ENCODE data around the gene TRIO. TPM values are rescaled to one million over a fixed set of nuclear protein-coding genes. Genes with fewer than 3 reads are reported as not detected.

Gene TRIO
- total and polyA plus RNA-seq, 10 of the 15 experiments (the other 5 are each of a cell fraction or from before 2014, with no cell fraction given), result 5.1 to 96.4 (median 44.6) TPM

DNA sequence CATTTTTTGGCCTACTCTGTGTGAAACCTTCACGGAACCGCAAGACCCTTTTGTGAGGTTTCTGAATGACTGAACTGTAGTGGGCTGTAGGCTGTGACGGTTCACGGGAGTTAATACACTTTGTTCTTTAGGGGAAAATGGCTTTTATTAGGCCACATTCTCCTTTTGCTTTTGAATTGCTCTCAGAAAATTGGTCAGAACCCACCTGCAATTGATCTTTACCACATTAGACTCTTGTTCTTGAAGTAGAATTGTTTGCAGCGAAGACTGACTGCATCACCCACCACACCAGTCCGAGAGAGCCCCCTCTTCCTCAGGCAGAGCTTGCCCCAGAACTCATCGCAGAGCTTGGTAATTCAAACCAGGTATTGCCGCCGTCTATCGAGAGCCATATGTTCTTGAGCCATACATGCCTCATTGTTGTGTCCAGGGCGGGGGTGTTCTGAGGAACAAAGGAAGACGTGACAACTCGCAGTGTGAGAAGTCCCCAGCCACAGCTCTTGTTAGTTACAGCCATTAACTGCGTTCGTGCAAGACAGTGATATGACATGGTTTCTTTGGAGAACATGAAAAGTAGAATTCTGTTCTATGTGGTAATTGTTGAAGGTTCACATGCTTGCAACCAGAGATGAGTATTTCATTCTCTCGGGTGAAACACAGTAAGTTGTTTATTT is 272.0 kb downstream of the TRIO start (continued):
- no peak for TF ChIP-seq ASH2L (IDR thresholded peaks at IDR 0.05; ENCODE audit: borderline replicate concordance, low read depth)
- TF ChIP-seq ZNF384 (IDR thresholded peaks at IDR 0.05; ENCODE audit: borderline replicate concordance, low read depth, low read length), result no peak
- TF ChIP-seq BHLHE40 (IDR thresholded peaks at IDR 0.05; ENCODE audit: borderline replicate concordance in 1 of 2, low read depth in 2 of 2, low read length in 1 of 2), result peak; percentile 67 to 68
- no peak; the same call in 1 of the 2 replicates for TF ChIP-seq SMAD5 (IDR thresholded peaks at IDR 0.05; ENCODE audit: low read depth)
- TF ChIP-seq YY1 (IDR thresholded peaks at IDR 0.05; ENCODE audit: low read depth, low read length), result peak; percentile 80
- TF ChIP-seq, protein P1, sequence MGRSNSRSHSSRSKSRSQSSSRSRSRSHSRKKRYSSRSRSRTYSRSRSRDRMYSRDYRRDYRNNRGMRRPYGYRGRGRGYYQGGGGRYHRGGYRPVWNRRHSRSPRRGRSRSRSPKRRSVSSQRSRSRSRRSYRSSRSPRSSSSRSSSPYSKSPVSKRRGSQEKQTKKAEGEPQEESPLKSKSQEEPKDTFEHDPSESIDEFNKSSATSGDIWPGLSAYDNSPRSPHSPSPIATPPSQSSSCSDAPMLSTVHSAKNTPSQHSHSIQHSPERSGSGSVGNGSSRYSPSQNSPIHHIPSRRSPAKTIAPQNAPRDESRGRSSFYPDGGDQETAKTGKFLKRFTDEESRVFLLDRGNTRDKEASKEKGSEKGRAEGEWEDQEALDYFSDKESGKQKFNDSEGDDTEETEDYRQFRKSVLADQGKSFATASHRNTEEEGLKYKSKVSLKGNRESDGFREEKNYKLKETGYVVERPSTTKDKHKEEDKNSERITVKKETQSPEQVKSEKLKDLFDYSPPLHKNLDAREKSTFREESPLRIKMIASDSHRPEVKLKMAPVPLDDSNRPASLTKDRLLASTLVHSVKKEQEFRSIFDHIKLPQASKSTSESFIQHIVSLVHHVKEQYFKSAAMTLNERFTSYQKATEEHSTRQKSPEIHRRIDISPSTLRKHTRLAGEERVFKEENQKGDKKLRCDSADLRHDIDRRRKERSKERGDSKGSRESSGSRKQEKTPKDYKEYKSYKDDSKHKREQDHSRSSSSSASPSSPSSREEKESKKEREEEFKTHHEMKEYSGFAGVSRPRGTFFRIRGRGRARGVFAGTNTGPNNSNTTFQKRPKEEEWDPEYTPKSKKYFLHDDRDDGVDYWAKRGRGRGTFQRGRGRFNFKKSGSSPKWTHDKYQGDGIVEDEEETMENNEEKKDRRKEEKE (IDR thresholded peaks at IDR 0.05), result no peak
- TF ChIP-seq CBX3 (IDR thresholded peaks at IDR 0.05; ENCODE audit: borderline replicate concordance, low read depth), result no peak
- TF ChIP-seq, protein P2, sequence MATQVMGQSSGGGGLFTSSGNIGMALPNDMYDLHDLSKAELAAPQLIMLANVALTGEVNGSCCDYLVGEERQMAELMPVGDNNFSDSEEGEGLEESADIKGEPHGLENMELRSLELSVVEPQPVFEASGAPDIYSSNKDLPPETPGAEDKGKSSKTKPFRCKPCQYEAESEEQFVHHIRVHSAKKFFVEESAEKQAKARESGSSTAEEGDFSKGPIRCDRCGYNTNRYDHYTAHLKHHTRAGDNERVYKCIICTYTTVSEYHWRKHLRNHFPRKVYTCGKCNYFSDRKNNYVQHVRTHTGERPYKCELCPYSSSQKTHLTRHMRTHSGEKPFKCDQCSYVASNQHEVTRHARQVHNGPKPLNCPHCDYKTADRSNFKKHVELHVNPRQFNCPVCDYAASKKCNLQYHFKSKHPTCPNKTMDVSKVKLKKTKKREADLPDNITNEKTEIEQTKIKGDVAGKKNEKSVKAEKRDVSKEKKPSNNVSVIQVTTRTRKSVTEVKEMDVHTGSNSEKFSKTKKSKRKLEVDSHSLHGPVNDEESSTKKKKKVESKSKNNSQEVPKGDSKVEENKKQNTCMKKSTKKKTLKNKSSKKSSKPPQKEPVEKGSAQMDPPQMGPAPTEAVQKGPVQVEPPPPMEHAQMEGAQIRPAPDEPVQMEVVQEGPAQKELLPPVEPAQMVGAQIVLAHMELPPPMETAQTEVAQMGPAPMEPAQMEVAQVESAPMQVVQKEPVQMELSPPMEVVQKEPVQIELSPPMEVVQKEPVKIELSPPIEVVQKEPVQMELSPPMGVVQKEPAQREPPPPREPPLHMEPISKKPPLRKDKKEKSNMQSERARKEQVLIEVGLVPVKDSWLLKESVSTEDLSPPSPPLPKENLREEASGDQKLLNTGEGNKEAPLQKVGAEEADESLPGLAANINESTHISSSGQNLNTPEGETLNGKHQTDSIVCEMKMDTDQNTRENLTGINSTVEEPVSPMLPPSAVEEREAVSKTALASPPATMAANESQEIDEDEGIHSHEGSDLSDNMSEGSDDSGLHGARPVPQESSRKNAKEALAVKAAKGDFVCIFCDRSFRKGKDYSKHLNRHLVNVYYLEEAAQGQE (IDR thresholded peaks at IDR 0.05; ENCODE audit: low read depth, low read length), result no peak
- TF ChIP-seq RFX5 (IDR thresholded peaks at IDR 0.05; ENCODE audit: low read depth, low read length), result no peak
- TF ChIP-seq, protein P3, sequence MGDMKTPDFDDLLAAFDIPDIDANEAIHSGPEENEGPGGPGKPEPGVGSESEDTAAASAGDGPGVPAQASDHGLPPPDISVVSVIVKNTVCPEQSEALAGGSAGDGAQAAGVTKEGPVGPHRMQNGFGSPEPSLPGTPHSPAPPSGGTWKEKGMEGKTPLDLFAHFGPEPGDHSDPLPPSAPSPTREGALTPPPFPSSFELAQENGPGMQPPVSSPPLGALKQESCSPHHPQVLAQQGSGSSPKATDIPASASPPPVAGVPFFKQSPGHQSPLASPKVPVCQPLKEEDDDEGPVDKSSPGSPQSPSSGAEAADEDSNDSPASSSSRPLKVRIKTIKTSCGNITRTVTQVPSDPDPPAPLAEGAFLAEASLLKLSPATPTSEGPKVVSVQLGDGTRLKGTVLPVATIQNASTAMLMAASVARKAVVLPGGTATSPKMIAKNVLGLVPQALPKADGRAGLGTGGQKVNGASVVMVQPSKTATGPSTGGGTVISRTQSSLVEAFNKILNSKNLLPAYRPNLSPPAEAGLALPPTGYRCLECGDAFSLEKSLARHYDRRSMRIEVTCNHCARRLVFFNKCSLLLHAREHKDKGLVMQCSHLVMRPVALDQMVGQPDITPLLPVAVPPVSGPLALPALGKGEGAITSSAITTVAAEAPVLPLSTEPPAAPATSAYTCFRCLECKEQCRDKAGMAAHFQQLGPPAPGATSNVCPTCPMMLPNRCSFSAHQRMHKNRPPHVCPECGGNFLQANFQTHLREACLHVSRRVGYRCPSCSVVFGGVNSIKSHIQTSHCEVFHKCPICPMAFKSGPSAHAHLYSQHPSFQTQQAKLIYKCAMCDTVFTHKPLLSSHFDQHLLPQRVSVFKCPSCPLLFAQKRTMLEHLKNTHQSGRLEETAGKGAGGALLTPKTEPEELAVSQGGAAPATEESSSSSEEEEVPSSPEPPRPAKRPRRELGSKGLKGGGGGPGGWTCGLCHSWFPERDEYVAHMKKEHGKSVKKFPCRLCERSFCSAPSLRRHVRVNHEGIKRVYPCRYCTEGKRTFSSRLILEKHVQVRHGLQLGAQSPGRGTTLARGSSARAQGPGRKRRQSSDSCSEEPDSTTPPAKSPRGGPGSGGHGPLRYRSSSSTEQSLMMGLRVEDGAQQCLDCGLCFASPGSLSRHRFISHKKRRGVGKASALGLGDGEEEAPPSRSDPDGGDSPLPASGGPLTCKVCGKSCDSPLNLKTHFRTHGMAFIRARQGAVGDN (IDR thresholded peaks at IDR 0.05), result peak; percentile 66
- TF ChIP-seq, protein P4, sequence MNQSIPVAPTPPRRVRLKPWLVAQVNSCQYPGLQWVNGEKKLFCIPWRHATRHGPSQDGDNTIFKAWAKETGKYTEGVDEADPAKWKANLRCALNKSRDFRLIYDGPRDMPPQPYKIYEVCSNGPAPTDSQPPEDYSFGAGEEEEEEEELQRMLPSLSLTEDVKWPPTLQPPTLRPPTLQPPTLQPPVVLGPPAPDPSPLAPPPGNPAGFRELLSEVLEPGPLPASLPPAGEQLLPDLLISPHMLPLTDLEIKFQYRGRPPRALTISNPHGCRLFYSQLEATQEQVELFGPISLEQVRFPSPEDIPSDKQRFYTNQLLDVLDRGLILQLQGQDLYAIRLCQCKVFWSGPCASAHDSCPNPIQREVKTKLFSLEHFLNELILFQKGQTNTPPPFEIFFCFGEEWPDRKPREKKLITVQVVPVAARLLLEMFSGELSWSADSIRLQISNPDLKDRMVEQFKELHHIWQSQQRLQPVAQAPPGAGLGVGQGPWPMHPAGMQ (IDR thresholded peaks at IDR 0.05; ENCODE audit: borderline replicate concordance), result no peak; the same call in 1 of the 2 replicates
- no peak for TF ChIP-seq SUZ12 (IDR thresholded peaks at IDR 0.05; ENCODE audit: unreplicated experiment)
- TF ChIP-seq SIX5 (IDR thresholded peaks at IDR 0.05; ENCODE audit: low read depth, low read length, severe bottlenecking), result no peak
- TF ChIP-seq ZNF274 (IDR thresholded peaks at IDR 0.05; ENCODE audit: insufficient read depth, insufficient read length), result no peak
- TF ChIP-seq BRCA1 (IDR thresholded peaks at IDR 0.05; ENCODE audit: low read depth, low read length), result no peak
- TF ChIP-seq CEBPB (IDR thresholded peaks at IDR 0.05; ENCODE audit: borderline replicate concordance in 1 of 2, low read depth in 2 of 2, low read length in 2 of 2), result peak in 1 of 2 experiments; percentile 24; a peak in 1 of 4 replicates
